K562 (cell line): ENCODE data around the gene SLC2A9. TPM values are rescaled to one million over a fixed set of nuclear protein-coding genes. Genes with fewer than 3 reads are reported as not detected.
A peak's percentile ranks its signal among the peaks of the same experiment; 100 is the strongest.

Experiments
- ATAC-seq: fragments of 200-7000 bp; cut with Tn5 transposase; 3 replicates; pipeline ENCODE4 v1.9.1; 2020; ENCODE audit warnings: moderate library complexity
- BruUV-seq: library from RNA; stranded (reverse); fragments of 400-500 nt; replicated peaks from 2 replicates; lab custom pipeline; 2021; lab: Mats Ljungman, UMichigan
- CTCF ChIA-PET: fragments of 300-600 bp; formaldehyde crosslinking; extraction: SDS; loops from one replicate; lab custom pipeline; 2021; ENCODE audit warnings: low intra/inter-chr PET ratio; lab: Yijun Ruan, JAX
- POLR2A ChIA-PET: fragments of 300-600, 350-650 bp; sonication (Branson Sonifier 250); formaldehyde crosslinking; extraction: SDS; loops from one replicate; lab custom pipeline; 2021; ENCODE audit warnings: antibody characterized with exemption, inconsistent platforms; lab: Yijun Ruan, JAX
- DNase-seq, 4 experiments: peaks; one replicate each; pipeline versions ENCODE4 v3.0.0 to v3.0.0-alpha.2; 2011 to 2018; ENCODE audit warnings: low spot score in 3 of 4, mixed read lengths in 3 of 4; ENCODE audit errors: extremely low read depth in 1 of 4
- FAIRE-seq: peaks from 2 replicates; lab custom pipeline; 2011; peaks lifted over from hg19 to GRCh38; lab: Jason Lieb, UNC
- H2AFZ ChIP-seq: 2 replicates; pipeline ENCODE4 v1.6.0; 2011; ENCODE audit warnings: low read depth, low read length, control low read depth, inconsistent platforms
- H3K27ac ChIP-seq: fragments of 200-600 bp; 3 replicates; pipeline ENCODE4 v1.8.0; 2011; ENCODE audit warnings: low read depth, mild to moderate bottlenecking, control low read depth, inconsistent platforms, low read length, moderate library complexity, mixed read lengths; ENCODE audit errors: extremely low read depth
- H3K27me3 ChIP-seq, 2 experiments: fragments of 300-600 bp in 1 of 2; 2 replicates in 1 of 2; 3 replicates in 1 of 2; pipeline versions ENCODE4 v1.6.0 to v1.8.0; 2011; ENCODE audit warnings: inconsistent platforms in 2 of 2, low read length in 2 of 2, mild to moderate bottlenecking in 1 of 2, mixed read lengths in 1 of 2, moderate library complexity in 1 of 2; ENCODE audit not compliant: control insufficient read depth in 2 of 2, insufficient read depth in 2 of 2
- H3K36me3 ChIP-seq: fragments of 300-600 bp; 3 replicates; pipeline ENCODE4 v1.8.0; 2011; ENCODE audit warnings: mild to moderate bottlenecking, low read length, inconsistent platforms; ENCODE audit not compliant: control insufficient read depth, insufficient read depth
- H3K4me1 ChIP-seq, 2 experiments: fragments of 200-600 bp in 1 of 2; replicated peaks in 1 of 2; 2 replicates in 1 of 2; 3 replicates in 1 of 2; pipeline versions ENCODE4 v1.5.1 to v1.8.0; 2011; ENCODE audit warnings: inconsistent platforms in 2 of 2, low read length in 2 of 2, mild to moderate bottlenecking in 1 of 2, mixed read lengths in 1 of 2, moderate library complexity in 1 of 2; ENCODE audit not compliant: control insufficient read depth in 2 of 2, insufficient read depth in 2 of 2
- H3K4me2 ChIP-seq: 2 replicates; pipeline ENCODE4 v1.6.1; 2011; ENCODE audit warnings: low read length, control low read depth, inconsistent platforms, mixed read lengths; ENCODE audit not compliant: insufficient read depth
- H3K4me3 ChIP-seq: fragments of 200-600 bp; sonication (generic), shearing (Covaris generic); 2 replicates; pipeline ENCODE4 v1.5.1; 2016; ENCODE audit warnings: control low read depth, inconsistent platforms
- H3K79me2 ChIP-seq: fragments of 200-600 bp; 3 replicates; pipeline ENCODE4 v1.8.0; 2011; ENCODE audit warnings: low read length, inconsistent platforms; ENCODE audit not compliant: control insufficient read depth, insufficient read depth
- H3K9ac ChIP-seq, 2 experiments: 2 replicates each; pipeline versions ENCODE4 v1.6.0 to v1.6.1; 2011; ENCODE audit warnings: low read depth in 2 of 2, low read length in 2 of 2, control low read depth in 1 of 2, inconsistent platforms in 1 of 2, mild to moderate bottlenecking in 1 of 2, mixed read lengths in 1 of 2; ENCODE audit not compliant: insufficient read depth in 1 of 2
- H3K9me1 ChIP-seq: one replicate; pipeline ENCODE4 v1.6.0; 2011; ENCODE audit warnings: inconsistent platforms, mild to moderate bottlenecking, low read length, moderate library complexity; ENCODE audit not compliant: control insufficient read depth, insufficient read depth
- H3K9me3 ChIP-seq: replicated peaks from 2 replicates; pipeline ENCODE4 v1.5.1; 2011; ENCODE audit warnings: low read depth, low read length, inconsistent platforms; ENCODE audit not compliant: control insufficient read depth, insufficient read depth
- H4K20me1 ChIP-seq: replicated peaks from 2 replicates; pipeline ENCODE4 v1.6.1; 2011; ENCODE audit warnings: low read length, inconsistent platforms, mixed read lengths; ENCODE audit not compliant: control insufficient read depth, insufficient read depth
- CC2D1A ChIP-seq: fragments of 450-650 bp; IDR thresholded peaks from 2 replicates; pipeline ENCODE4 v1.6.1; 2017; ENCODE audit warnings: mild to moderate bottlenecking
- CHD1 ChIP-seq: fragments of 200-600 bp; sonication (generic); IDR thresholded peaks from one replicate; pipeline ENCODE4 v1.6.1; 2012; ENCODE audit warnings: mild to moderate bottlenecking, moderate library complexity, low read length, inconsistent platforms
- EHMT2 ChIP-seq: fragments of 450-650 bp; IDR thresholded peaks from 2 replicates; pipeline ENCODE4 v1.6.1; 2018; ENCODE audit warnings: antibody characterized with exemption
- HDAC1 ChIP-seq, 2 experiments: fragments of 450-650 bp; IDR thresholded peaks; 2 replicates each; pipeline ENCODE4 v1.6.1; 2016 to 2017; ENCODE audit warnings: inconsistent platforms in 1 of 2, mild to moderate bottlenecking in 1 of 2, moderate library complexity in 1 of 2
- HMGN3 ChIP-seq: IDR thresholded peaks from 2 replicates; pipeline ENCODE4 v1.6.1; 2011; ENCODE audit warnings: borderline replicate concordance, low read depth, mild to moderate bottlenecking, mixed read lengths, low read length; ENCODE audit not compliant: insufficient read length; ENCODE audit errors: extremely low read depth
- IRF9 ChIP-seq: fragments of 450-650 bp; IDR thresholded peaks from 2 replicates; pipeline ENCODE4 v1.6.1; 2016; ENCODE audit warnings: missing biosample characterization, missing genetic modification characterization
- NCOA4 ChIP-seq: fragments of 450-650 bp; IDR thresholded peaks from 2 replicates; pipeline ENCODE4 v1.6.1; 2018; ENCODE audit warnings: mild to moderate bottlenecking; ENCODE audit not compliant: partially characterized antibody
- NCOA6 ChIP-seq: fragments of 450-650 bp; IDR thresholded peaks from 2 replicates; pipeline ENCODE4 v1.6.1; 2017; ENCODE audit warnings: mild to moderate bottlenecking
- RBBP5 ChIP-seq: fragments of 200-600 bp; sonication (generic); IDR thresholded peaks from 2 replicates; pipeline ENCODE4 v1.6.1; 2012; ENCODE audit warnings: borderline replicate concordance, mild to moderate bottlenecking, low read length, control low read depth, inconsistent platforms; ENCODE audit not compliant: insufficient read depth, poor library complexity, severe bottlenecking
- RNF2 ChIP-seq: sonication (generic); IDR thresholded peaks from 2 replicates; pipeline ENCODE4 v1.6.1; 2016
- SMAD1 ChIP-seq: fragments of 150-350 bp; IDR thresholded peaks from 2 replicates; pipeline ENCODE4 v1.6.1; 2014; ENCODE audit warnings: low read length, low read depth; ENCODE audit not compliant: partially characterized antibody
- SRSF9 ChIP-seq: fragments of 200-400 bp; formaldehyde crosslinking; IDR thresholded peaks from 2 replicates; pipeline ENCODE4 v1.6.1; 2017; ENCODE audit warnings: low read depth, low read length, borderline replicate concordance
- ZKSCAN1 ChIP-seq: fragments of 150-350 bp; IDR thresholded peaks from 2 replicates; pipeline ENCODE4 v1.6.1; 2016; ENCODE audit warnings: low read depth, low read length
- ZKSCAN3 ChIP-seq: fragments of 250-450 bp; sonication (Bioruptor Pico); IDR thresholded peaks from 2 replicates; pipeline ENCODE4 v1.4.0; 2020
- ZNF184 ChIP-seq: sonication (generic); formaldehyde crosslinking; IDR thresholded peaks from 2 replicates; pipeline ENCODE4 v1.5.0; 2020; ENCODE audit warnings: missing genetic modification reagents
- ZNF583 ChIP-seq: fragments of 250-450 bp; sonication (Bioruptor Pico); IDR thresholded peaks from 2 replicates; pipeline ENCODE4 v1.4.0; 2020
- ZNF707 ChIP-seq: fragments of 250-450 bp; sonication (Bioruptor Pico); conservative IDR thresholded peaks from 2 replicates; pipeline ENCODE4 v1.8.0; 2022; ENCODE audit warnings: inconsistent platforms, mild to moderate bottlenecking, moderate library complexity
- WGBS: fragments of 100-300 bp; shearing (Covaris generic); methylation state at CpG from one replicate; pipeline ENCODE4 v1.1.6; 2016; ENCODE audit warnings: low coverage, mixed read lengths; ENCODE audit not compliant: insufficient coverage; ENCODE audit errors: missing lambda C conversion rate; 5-methylcytosine and 5-hydroxymethylcytosine counted together
- in situ Hi-C: fragments of 300-500 bp; cut with MboI; formaldehyde crosslinking; loops from 4 replicates; pipeline ENCODE4 v1.15.0; 2018; ENCODE audit warnings: inconsistent platforms, mixed read lengths
- intact Hi-C: fragments of 100-400 bp; cut with micrococcal nuclease; formaldehyde crosslinking; loops from 2 replicates; pipeline ENCODE4 v1.14.2; 2022
- polyA plus RNA-seq, 8 experiments: library from polyadenylated mRNA; depleted of rRNA in 4 of 8; stranded (reverse) in 5 of 8; unstranded in 3 of 8; fragments of >200 nt; fragmentation: Nextera tagmentation in 2 of 8; fragmentation: Illumina TruSeq in 1 of 8; extraction: Ambion mirVana in 2 of 8; extraction: Trizol in 1 of 8; gene quantifications; 2 replicates each; pipeline versions ENCODE4 v1.2.1 to v1.2.3, GENCODE V29; 2011 to 2014; ENCODE audit warnings: inconsistent platforms in 1 of 8, missing spikeins in 1 of 8
- total RNA-seq, 7 experiments: library from RNA; depleted of rRNA in 6 of 7; stranded (reverse); fragments of >200 nt in 6 of 7; fragmentation: Illumina TruSeq in 2 of 7; extraction: Trizol in 2 of 7; gene quantifications; 2 replicates each; pipeline versions ENCODE4 v1.2.1 to v1.2.3, GENCODE V29; 2011 to 2021; ENCODE audit warnings: low replicate concordance in 1 of 7

Gene SLC2A9
- total and polyA plus RNA-seq, 9 of the 15 experiments (the other 6 are each of a cell fraction or from before 2014, with no cell fraction given), result 0.15 to 1.9 (median 0.76) TPM

- no peak for FAIRE-seq
- Histone ChIP-seq H3K27ac (no peak overlapping the region), H3K4me3 (no peak overlapping the region), H2AFZ (no peak overlapping the region), H3K9me1 (no peaks in the 10 kb centered on the region)
- intact Hi-C loops, result no loop called here
- TF ChIP-seq ZKSCAN3 (CRISPR knock-in tag) (no peak), EHMT2 (0 out of 2 replicates have a peak, but pooled peaks have one; percentile 25), HDAC1 (IDR thresholded peaks at IDR 0.05) (0 out of 4 replicates have a peak, but pooled peaks of 1 of the 2 experiments have one; percentile 42)
- TF ChIP-seq, all 486 proteins: peak for 2
- H3K4me2 ChIP-seq, result no peak overlapping the region
- no peaks in the 10 kb centered on the region for H3K4me1 ChIP-seq
- ChIA-PET CTCF (no interaction called here), POLR2A (no interaction called here)
- H3K36me3 ChIP-seq, result no peaks in the 10 kb centered on the region
- WGBS, result 0% methylated on average over 5 of the region's 5 CpGs
- H4K20me1 ChIP-seq, result no peaks in the 10 kb centered on the region
- BruUV-seq, result no TSS peak
- in situ Hi-C loops, result no loop called here
- peaks cover 0 to 24% of the 10 kb centered on the region in 2 experiments; a peak in 2 of 5 replicates for H3K27me3 ChIP-seq
- H3K79me2 ChIP-seq, result no peaks in the 10 kb centered on the region
- no peak for DNase-seq
- H3K9ac ChIP-seq, result no peak overlapping the region
- no peak for ATAC-seq
- H3K9me3 ChIP-seq, result no peaks in the 10 kb centered on the region
These were observed 40.4 kb downstream of the SLC2A9 start for GRCh38 chr4:9980898-9981297.

- Histone ChIP-seq H3K27ac (no peak overlapping the region), H3K4me3 (no peak overlapping the region), H3K36me3 (no peaks in the 10 kb centered on the region), H3K9ac (no peak overlapping the region), H3K27me3 (peaks cover 0 to 18% of the 10 kb centered on the region in 2 experiments; a peak in 2 of 5 replicates), H2AFZ (no peak overlapping the region), H3K9me1 (no peaks in the 10 kb centered on the region), H3K79me2 (no peaks in the 10 kb centered on the region), H3K9me3 (no peaks in the 10 kb centered on the region), H3K4me2 (no peak overlapping the region), H3K4me1 (no peaks in the 10 kb centered on the region), H4K20me1 (no peaks in the 10 kb centered on the region)
- ChIA-PET POLR2A (interaction anchor here (0.6 kb wide), 1 partner anchor 36 kb away, joined by 4 read pairs; no protein-coding TSS in a partner anchor), CTCF (no interaction called here)
- ATAC-seq (no peak), DNase-seq (no peak), FAIRE-seq (no peak)
- no peak for TF ChIP-seq ZNF184 (CRISPR knock-in tag)
- no peak for TF ChIP-seq CHD1
- TF ChIP-seq NCOA6, result no peak
- TF ChIP-seq IRF9 (tag), result no peak
- TF ChIP-seq SMAD1, result no peak
- TF ChIP-seq ZNF707, result no peak
- TF ChIP-seq SRSF9, result no peak
- TF ChIP-seq HMGN3, result no peak
- TF ChIP-seq CC2D1A, result no peak
- no peak for TF ChIP-seq RBBP5
- TF ChIP-seq NCOA4, result no peak
- TF ChIP-seq ZKSCAN1, result no peak
- no peak for TF ChIP-seq ZNF583 (CRISPR knock-in tag)
- TF ChIP-seq RNF2, result no peak
- in situ Hi-C loops (no loop called here), intact Hi-C loops (no loop called here)
- BruUV-seq, result no TSS peak
- WGBS, result 1% methylated on average over 9 of the region's 10 CpGs
These were observed 42.1 kb downstream of the SLC2A9 start for GRCh38 chr4:9979101-9979701.
